Loucy (cell line): Measurements from ENCODE around the gene PAK4.

Experiments used
- EZH2phosphoT487 ChIP-seq: fragments of 200-600 bp; IDR thresholded peaks from 2 replicates; pipeline ENCODE4 v1.6.1; 2018; ENCODE audit warnings: antibody characterized with exemption, mild to moderate bottlenecking, moderate library complexity, borderline replicate concordance
- TF ChIP-seq, protein P1 (sequence below): fragments of 200-600 bp; sonication (generic); conservative IDR thresholded peaks from 2 replicates; pipeline ENCODE4 v1.5.1; 2014; ENCODE audit warnings: mild to moderate bottlenecking, antibody characterized with exemption, low read length

DNA sequence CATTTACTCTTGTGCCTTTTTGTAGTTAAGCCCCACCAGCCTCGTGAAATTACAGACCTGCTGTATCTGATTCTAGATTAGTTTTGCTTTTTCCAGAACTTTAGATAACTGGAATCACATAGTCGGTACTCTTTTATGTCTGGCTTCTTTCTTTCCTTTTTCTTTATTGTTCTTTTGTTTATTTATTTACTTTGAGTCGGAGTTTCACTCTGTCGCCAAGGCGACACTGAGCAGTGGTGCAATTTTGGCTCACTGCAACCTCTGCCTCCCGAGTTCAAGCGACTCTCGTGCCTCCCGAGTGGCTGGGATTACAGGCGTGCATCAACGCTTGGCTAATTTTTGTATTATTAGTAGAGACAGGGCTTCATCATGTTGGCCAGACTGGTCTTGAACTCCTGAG is 65.2 kb downstream of the PAK4 start:
- TF ChIP-seq, protein P1, sequence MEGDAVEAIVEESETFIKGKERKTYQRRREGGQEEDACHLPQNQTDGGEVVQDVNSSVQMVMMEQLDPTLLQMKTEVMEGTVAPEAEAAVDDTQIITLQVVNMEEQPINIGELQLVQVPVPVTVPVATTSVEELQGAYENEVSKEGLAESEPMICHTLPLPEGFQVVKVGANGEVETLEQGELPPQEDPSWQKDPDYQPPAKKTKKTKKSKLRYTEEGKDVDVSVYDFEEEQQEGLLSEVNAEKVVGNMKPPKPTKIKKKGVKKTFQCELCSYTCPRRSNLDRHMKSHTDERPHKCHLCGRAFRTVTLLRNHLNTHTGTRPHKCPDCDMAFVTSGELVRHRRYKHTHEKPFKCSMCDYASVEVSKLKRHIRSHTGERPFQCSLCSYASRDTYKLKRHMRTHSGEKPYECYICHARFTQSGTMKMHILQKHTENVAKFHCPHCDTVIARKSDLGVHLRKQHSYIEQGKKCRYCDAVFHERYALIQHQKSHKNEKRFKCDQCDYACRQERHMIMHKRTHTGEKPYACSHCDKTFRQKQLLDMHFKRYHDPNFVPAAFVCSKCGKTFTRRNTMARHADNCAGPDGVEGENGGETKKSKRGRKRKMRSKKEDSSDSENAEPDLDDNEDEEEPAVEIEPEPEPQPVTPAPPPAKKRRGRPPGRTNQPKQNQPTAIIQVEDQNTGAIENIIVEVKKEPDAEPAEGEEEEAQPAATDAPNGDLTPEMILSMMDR: no peak
- TF ChIP-seq EZH2phosphoT487: no peak
